Measurements from ENCODE around the gene LENG9.

The LENG9 gene

GRCh38 chr19:54420068-54420382, 43.6 kb downstream of the LENG9 start:
- DNase-seq, result no peak

- no peak for DNase-seq
These were observed 44.4 kb downstream of the LENG9 start for GRCh38 chr19:54418930-54419800.

- DNase-seq, result peak; percentile 20
These were observed 45.3 kb downstream of the LENG9 start for GRCh38 chr19:54418030-54418929.

- no peak for DNase-seq
These were observed 46.7 kb downstream of the LENG9 start for GRCh38 chr19:54416695-54417491.

DNA sequence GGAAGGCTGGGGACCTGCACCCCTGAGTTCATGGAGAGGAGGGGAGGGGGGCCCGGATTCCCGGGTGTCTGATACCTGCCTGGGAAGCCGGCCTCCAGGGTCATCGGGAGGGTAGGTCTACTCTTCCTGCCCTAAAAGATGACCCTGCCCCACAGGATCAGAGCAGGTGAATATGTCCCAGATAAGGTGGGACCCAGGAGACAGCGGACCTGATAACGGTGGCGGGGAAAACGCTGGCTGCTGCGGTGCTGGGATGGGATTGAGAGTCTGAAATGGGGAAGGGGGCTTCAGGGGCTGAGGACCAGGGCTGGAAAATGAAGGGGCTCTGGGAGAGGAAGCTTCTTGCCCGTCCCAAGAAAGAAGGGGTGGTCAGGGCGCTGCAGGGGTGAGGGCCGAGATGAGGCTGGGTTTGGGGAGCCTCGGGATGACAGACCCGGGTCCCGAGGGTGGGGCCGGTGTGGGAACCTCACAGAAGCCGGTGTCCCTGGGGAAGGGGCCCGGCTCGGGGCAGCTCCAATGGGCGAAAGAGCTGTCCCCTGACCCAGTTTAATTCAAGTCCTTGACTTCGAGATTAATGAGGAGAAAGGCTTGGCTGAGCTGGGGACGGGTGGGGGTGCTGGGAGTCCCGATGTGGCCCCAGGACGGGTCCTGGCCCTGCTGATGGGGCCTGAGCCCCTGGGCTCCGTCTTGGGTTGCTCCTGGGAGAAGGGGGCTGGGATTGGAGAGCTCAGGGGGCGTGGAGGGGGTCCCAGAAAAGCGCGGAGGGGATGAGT, 47.5 kb downstream of the LENG9 start:
- no peak for DNase-seq

GRCh38 chr19:54415208-54415900, 48.2 kb downstream of the LENG9 start, which contains the start of gene TTYH1:
Gene TTYH1 (plus strand): TSS chr19:54415464. CDS start chr19:54415553, 89 bp downstream.
- peak; percentile 34 for DNase-seq

DNA sequence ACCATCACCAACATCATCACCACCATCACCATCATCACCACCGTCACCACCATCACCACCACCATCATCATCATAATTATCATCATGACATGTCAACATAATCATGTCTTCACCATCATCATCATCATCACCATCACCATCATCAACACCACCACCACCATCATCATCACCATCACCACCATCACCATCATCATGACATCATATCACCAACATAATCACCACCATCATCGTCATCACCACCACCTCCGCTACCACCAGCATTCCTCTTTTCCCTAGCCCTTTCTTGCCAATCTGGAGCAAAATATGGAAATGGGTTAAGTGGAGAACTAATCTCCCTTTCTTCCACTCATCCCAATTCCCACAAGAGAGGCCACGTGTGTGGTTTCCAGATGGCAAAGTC, 49.4 kb downstream of the LENG9 start:
- no peak for DNase-seq

DNA sequence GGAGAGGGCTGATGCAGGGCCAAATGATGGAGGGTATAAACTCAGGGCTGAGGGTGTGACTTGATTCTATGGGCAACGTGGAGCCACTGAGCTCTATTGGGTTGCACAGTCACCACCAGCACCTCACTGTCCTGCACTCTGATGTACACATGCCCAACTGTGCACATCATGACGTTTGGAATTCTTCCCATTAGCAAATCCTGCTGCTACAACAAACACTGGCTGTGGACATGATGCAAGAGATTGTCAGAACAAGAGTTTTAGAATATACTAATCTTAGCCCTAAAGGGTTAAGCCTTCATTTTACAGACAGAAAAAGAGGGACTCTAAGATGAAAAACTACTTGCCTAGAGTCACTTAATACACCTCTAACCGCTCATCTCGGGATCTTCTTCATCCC, 50.7 kb downstream of the LENG9 start:
- no peak for DNase-seq

Measured in CD4-positive, alpha-beta T cell treated with Interleukin-12 subunit alpha and Interleukin-12 subunit beta, for 1 hour (primary cell).